ENCODE data around the gene SLC6A3. TPM values are rescaled to one million over a fixed set of nuclear protein-coding genes. Genes with fewer than 3 reads are reported as not detected.

The SLC6A3 gene
- total RNA-seq, 1 experiment from 2014 or later: not detected

DNA sequence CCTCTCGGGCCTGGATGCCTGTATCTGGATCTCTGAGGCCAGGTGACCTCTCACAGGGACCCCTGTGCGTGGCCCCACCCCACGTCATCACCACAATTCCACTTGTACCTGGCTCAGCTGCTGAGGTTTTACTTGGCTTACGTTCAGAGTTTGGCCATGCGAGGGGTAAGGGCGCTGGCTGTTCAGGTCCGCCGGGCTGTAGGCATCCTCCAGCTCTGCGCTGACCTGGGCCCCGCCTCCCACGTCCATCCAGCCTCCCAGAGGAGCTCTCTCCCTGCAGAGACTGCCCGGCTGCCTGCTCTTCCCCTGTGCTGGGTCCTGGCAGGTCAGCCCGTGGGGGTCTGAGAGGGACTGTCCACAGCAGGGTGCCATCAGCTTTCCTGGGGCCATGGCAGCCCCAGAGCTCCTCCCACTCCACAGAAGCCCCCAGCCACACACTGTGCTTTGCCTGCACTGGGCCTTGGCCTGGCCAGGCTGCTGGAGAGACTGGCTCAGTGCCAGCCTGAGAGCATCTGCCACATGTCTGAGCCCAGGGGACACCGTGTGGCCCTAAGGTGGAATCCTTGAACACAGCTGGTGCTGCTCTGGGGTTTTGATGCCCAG lies 43.6 kb downstream of the SLC6A3 start:
- TF ChIP-seq EZH2 (IDR thresholded peaks at IDR 0.05; ENCODE audit: borderline replicate concordance, low read depth, low read length, poor library complexity, severe bottlenecking) (no peak), CTCF (conservative IDR thresholded peaks at IDR 0.05; ENCODE audit: low read depth, low read length) (no peak)
- ChIA-PET POLR2A (ENCODE audit: low non-redundant PET) (no interaction called here), CTCF (no interaction called here)
- Histone ChIP-seq H3K9me3 (ENCODE audit: low read depth, low read length, poor library complexity, severe bottlenecking) (no peaks in the 10 kb centered on the region), H3K27me3 (replicated peaks; ENCODE audit: insufficient read depth, low read depth, low read length, poor library complexity) (peaks cover 64% of the 10 kb centered on the region), H3K36me3 (ENCODE audit: insufficient read depth, low read length, poor library complexity, severe bottlenecking) (no peaks in the 10 kb centered on the region), H3K27ac (ENCODE audit: low read depth, low read length, poor library complexity, severe bottlenecking) (no peak overlapping the region), H3K4me3 (ENCODE audit: low read depth, low read length, poor library complexity, severe bottlenecking) (no peak overlapping the region), H3K4me1 (ENCODE audit: insufficient read depth, low read length, poor library complexity, severe bottlenecking) (no peaks in the 10 kb centered on the region)
- no peak for DNase-seq (ENCODE audit: low spot score)
- intact Hi-C loops (cut with micrococcal nuclease; ENCODE audit: unreplicated experiment): no loop called here
- no TSS peak for BruUV-seq (replicated peaks)

DNA sequence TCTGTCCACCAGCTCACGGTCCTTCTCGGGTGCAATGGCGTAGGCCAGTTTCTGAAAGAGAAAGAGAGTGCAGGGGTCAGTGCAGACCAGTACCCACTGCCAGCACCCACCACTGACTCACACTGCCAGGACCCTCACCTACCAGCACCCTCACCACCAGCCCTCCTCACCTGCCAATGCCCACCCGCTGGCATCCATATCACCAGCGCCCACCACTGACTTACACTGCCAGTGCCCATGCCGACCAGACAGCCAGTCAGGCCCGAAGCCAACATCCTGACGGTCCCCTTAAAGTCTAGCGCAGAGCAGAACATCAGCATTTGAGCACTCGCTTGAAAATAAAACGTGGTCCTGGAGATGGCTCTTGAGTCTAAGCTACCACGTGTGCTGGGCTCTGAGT lies 44.3 kb downstream of the SLC6A3 start:
- no peaks in the 10 kb centered on the region for H3K4me1 ChIP-seq (ENCODE audit: insufficient read depth, low read length, poor library complexity, severe bottlenecking)
- no peaks in the 10 kb centered on the region for H3K36me3 ChIP-seq (ENCODE audit: insufficient read depth, low read length, poor library complexity, severe bottlenecking)
- BruUV-seq (replicated peaks): no TSS peak
- TF ChIP-seq CTCF (conservative IDR thresholded peaks at IDR 0.05; ENCODE audit: low read depth, low read length): no peak
- no peak for TF ChIP-seq EZH2 (IDR thresholded peaks at IDR 0.05; ENCODE audit: borderline replicate concordance, low read depth, low read length, poor library complexity, severe bottlenecking)
- DNase-seq (ENCODE audit: low spot score): no peak
- intact Hi-C loops (cut with micrococcal nuclease; ENCODE audit: unreplicated experiment): no loop called here
- ChIA-PET POLR2A (ENCODE audit: low non-redundant PET) (no interaction called here), CTCF (no interaction called here)
- no peaks in the 10 kb centered on the region for H3K9me3 ChIP-seq (ENCODE audit: low read depth, low read length, poor library complexity, severe bottlenecking)
- no peak overlapping the region for H3K27ac ChIP-seq (ENCODE audit: low read depth, low read length, poor library complexity, severe bottlenecking)
- peaks cover 65% of the 10 kb centered on the region for H3K27me3 ChIP-seq (replicated peaks; ENCODE audit: insufficient read depth, low read depth, low read length, poor library complexity)
- H3K4me3 ChIP-seq (ENCODE audit: low read depth, low read length, poor library complexity, severe bottlenecking): no peak overlapping the region

DNA sequence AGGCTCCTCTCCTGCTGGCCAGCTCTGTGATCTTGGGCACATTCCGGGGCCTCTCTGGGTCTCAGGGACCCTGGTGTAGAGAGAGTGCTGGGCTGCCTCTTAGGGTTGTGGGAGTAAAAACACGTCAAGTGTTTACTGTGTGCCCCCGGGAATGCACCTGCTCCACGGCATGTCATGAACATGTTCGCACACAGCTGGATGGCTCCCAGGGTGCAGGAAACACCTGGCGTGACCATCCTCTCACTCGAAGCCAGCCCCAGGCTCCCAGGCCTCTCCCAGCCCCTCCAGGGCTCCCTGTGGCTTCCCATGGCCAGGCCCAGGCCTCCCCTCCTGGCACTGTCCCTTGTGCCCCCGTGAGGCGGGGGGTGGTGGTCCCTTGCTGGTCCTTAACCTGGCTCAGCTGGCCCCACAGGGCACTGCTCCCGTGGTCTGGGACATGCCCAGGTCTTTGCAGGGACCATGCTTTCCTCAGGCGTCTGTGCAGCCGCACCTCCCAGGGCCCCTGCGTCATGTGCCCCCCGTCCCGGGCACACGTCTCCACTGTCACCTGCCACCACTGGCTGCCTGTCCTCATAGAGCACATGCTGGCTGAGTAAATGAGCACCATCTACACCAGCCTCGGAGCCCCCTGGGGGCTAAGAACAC lies 44.9 kb downstream of the SLC6A3 start:
- no peak overlapping the region for H3K27ac ChIP-seq (ENCODE audit: low read depth, low read length, poor library complexity, severe bottlenecking)
- ChIA-PET CTCF (no interaction called here), POLR2A (ENCODE audit: low non-redundant PET) (no interaction called here)
- DNase-seq (ENCODE audit: low spot score): no peak
- H3K4me3 ChIP-seq (ENCODE audit: low read depth, low read length, poor library complexity, severe bottlenecking): no peak overlapping the region
- TF ChIP-seq EZH2 (IDR thresholded peaks at IDR 0.05; ENCODE audit: borderline replicate concordance, low read depth, low read length, poor library complexity, severe bottlenecking) (no peak), CTCF (conservative IDR thresholded peaks at IDR 0.05; ENCODE audit: low read depth, low read length) (no peak)
- no peaks in the 10 kb centered on the region for H3K9me3 ChIP-seq (ENCODE audit: low read depth, low read length, poor library complexity, severe bottlenecking)
- H3K27me3 ChIP-seq (replicated peaks; ENCODE audit: insufficient read depth, low read depth, low read length, poor library complexity): peaks cover 65% of the 10 kb centered on the region
- BruUV-seq (replicated peaks): no TSS peak
- intact Hi-C loops (cut with micrococcal nuclease; ENCODE audit: unreplicated experiment): no loop called here
- no peaks in the 10 kb centered on the region for H3K4me1 ChIP-seq (ENCODE audit: insufficient read depth, low read length, poor library complexity, severe bottlenecking)
- H3K36me3 ChIP-seq (ENCODE audit: insufficient read depth, low read length, poor library complexity, severe bottlenecking): no peaks in the 10 kb centered on the region
